Regular cardiac myocyte (primary cell): ENCODE data around the gene WBP2. TPM values are rescaled to one million over a fixed set of nuclear protein-coding genes. Genes with fewer than 3 reads are reported as not detected.

Experiments
- total RNA-seq: library from RNA; depleted of rRNA; stranded (reverse); fragments of >200 nt; gene quantifications from 2 replicates; pipeline ENCODE4 v1.2.3, GENCODE V29; 2014

The WBP2 gene
- total RNA-seq: 19.4 and 23.1 TPM in 2 replicates

DNA sequence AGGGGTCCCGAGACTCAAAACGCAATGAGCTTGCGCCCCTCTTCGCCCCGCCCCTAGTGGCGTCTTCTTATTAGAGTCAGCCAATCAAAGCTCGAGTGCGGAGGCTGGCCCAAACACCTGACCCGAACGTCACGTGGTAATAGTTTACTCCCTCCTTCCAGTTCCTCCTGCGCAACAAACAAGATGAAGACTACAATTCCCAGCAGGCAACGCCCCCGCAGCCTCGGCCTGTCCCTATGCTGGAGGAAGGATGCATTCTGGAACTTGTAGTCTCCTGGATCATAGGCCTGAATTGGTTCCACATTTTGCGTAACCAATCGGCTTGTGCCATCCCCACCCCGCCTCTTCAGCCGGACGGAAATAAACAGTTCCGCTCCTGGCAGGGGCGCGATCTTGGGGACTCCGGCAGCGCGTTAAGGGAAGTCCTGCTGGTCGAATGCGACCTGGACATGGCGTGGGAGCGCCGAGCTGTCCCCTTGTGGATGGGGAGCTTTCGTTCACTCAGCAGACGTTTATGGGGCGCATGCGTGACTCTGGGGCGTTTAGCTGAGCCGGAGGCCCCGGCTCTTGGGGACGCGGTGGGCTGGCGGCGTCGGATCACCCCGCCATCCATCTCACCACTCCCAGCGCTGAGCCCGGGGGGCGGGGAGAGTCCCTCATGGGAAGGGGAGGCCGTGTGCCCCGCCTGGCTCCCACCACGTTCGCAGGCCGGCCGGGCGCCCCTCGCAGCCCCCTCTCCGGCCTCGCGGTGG is at the start of gene WBP2:
TSS of gene WBP2 (minus strand) at position 26 of the 752 bp plus-strand sequence. CDS start 38 bp downstream, outside the sequence.

DNA sequence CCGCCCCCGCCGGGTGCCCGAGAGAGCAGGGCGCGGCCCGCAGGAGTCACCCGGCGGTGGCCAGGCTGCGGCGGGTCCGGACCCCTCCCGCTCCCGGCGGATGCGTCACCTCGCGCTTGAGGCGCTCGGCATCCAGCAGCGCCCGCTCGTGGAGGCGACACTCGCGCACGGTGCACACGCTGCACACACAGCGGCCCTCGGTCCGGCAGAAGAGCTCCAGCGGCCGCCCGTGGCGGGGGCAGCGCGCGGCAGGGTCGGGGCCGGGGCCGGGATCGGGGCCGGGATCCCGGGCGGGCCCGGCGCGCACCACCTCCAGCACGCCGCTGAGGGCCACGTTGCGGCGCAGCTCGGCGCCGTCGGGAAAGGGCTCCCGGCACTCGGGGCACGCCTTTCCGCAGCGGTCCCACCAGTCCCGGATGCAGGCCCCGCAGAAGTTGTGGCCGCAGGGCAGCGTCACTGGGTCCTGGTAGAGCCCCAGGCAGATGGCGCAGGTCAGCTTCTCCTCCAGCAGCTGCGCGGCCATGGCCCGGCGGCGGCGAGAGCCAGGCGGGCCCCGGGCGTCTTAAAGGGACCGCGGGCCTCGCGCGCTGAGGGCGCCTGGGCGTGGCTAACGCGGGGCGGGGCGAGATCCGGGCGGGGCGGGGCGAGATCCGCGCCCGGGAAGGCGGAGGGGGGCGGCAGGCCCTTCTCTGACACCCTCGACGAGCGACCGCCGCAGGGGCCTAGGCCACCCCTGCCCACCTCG is 41.5 kb upstream of the WBP2 start, which contains the start of gene TRIM65:
TSS of gene TRIM65 (minus strand) at position 537 of the 745 bp plus-strand sequence. CDS start at position 523, 14 bp downstream.

DNA sequence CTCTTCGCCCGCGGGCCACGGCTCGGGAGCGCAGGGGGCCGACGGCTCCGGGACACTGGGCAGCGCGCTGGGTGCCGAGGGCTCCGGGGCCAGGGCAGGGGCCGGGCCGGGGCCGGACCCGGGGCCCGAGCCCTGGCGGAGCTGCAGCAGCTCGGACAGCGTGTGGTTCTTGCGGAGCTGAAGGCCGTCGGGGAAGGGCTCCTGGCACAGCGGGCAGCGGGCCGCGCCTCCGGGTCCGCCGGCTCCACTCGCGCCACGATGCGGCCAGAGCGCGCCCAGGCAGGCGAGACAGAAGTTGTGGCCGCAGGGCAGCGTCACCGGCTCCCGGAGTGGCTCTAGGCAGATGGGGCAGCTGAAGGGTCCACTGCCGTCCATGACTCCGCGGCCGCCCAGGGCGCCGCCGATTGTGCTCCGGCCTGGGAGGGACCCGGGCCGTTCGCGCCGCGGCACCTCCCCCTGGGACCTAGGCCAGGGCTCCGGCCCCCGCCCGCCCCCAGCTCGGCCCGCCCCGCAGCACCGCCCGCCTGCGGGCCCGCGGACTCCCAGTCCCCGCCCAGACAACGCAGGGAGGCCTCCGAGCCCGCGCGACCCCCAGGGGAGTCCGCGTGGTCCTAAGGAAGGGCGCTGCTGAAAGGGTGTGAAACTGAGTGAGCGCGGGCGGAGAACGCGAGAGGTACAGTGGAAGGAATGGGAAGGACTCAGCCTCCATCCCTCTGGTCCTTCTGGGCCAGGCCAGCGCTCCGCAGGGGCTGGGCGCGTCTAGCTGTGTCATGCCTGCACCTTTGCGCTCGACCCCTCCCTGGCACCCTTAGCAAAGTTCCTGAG is 23.3 kb upstream of the WBP2 start, which contains the start of gene TRIM47:
TSS of gene TRIM47 (minus strand) at position 408 of the 825 bp plus-strand sequence. CDS start at position 375, 33 bp downstream.

DNA sequence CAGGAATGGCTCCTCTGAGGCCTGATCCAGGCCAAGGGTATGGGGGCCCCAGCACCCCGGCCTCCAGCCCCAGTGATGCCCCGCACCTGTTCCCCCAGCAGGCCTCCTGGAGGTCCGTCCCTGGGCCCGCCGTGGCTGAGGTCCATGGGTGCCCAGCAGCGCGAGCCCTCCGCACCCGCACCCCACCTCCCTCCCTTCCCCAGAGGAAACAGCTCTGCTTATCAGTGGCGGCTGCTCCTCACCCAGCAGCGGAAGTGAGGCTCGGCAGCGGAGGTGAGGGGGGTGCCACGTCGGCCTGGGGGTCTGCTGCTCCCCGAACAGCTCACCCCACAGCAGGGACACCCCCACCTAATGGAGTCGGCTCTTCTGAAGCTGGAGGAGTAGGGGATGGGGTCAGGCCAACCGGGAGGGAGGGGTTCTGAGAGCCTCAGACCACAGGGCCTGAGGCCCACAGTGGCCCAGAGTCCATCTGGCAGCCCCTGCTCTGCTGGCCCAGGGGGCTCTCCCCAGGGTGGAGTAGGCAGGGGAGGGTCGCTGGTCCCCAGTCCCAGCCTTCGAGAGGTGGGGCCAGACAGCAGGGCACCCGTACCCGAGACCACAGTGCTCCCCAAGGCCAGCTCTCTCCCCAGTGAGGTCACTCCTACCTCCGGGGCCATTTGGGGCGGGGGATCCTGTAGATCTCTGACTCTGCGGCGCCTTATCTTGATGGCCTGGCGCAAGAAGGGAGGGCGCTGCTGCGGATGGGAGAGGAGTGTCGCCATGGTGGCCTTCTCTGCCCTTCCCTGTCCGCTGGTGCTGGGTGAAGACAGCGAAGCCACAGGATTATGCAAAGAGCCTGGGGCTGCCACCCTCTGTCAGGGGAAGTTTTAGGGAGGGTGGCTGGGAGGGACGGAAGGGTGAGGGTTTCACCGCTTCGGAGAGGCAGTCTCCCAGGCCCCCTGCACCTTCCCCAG is 11.3 kb downstream of the WBP2 start, which contains the start of gene UNC13D:
TSS of gene UNC13D (minus strand) at position 828 of the 953 bp plus-strand sequence. CDS start at position 761, 67 bp downstream.

Other genes starting within 250 kb of the WBP2 start
- gene SMIM5, start 221.9 kb downstream of the WBP2 start, total RNA-seq: 0.28 TPM in 1 of 2 replicates, not detected in the other
- gene RECQL5, start 188.2 kb downstream of the WBP2 start, total RNA-seq: 12.5 and 16.6 TPM in 2 replicates
- 31.0 and 52.9 TPM in 2 replicates for gene SAP30BP, start 188.0 kb downstream of the WBP2 start, total RNA-seq
- gene ITGB4, start 133.9 kb downstream of the WBP2 start, total RNA-seq: under 0.01 and 0.38 TPM in 2 replicates
- 29.3 and 49.1 TPM in 2 replicates for gene GALK1, start 90.1 kb downstream of the WBP2 start, total RNA-seq
- gene UNK, start 70.5 kb downstream of the WBP2 start, total RNA-seq: 8.2 and 9.4 TPM in 2 replicates
- 0.19 and 0.85 TPM in 2 replicates for gene UNC13D, start 10.9 kb downstream of the WBP2 start, total RNA-seq
- gene TRIM47, start 23.2 kb upstream of the WBP2 start, total RNA-seq: 7.7 and 14.1 TPM in 2 replicates
- 13.5 and 17.6 TPM in 2 replicates for gene TRIM65, start 41.6 kb upstream of the WBP2 start, total RNA-seq
- gene MRPL38, start 49.5 kb upstream of the WBP2 start, total RNA-seq: 25.9 and 28.2 TPM in 2 replicates
- 15.0 and 21.7 TPM in 2 replicates for gene FBF1, start 85.7 kb upstream of the WBP2 start, total RNA-seq
- gene ACOX1, start 123.8 kb upstream of the WBP2 start, total RNA-seq: 52.4 and 54.8 TPM in 2 replicates
- gene TEN1, start 123.9 kb upstream of the WBP2 start, total RNA-seq: 8.2 and 8.6 TPM in 2 replicates
- gene CDK3, start 145.5 kb upstream of the WBP2 start, total RNA-seq: 0.28 and 0.38 TPM in 2 replicates
- gene EVPL, start 172.0 kb upstream of the WBP2 start, total RNA-seq: under 0.01 TPM in 2 replicates
- 25.1 and 42.2 TPM in 2 replicates for gene SRP68, start 217.2 kb upstream of the WBP2 start, total RNA-seq
- gene GALR2, start 219.4 kb upstream of the WBP2 start, total RNA-seq: under 0.01 TPM in 1 of 2 replicates, not detected in the other
- not detected in 2 replicates for gene ZACN, start 223.8 kb upstream of the WBP2 start, total RNA-seq
- gene EXOC7, start 248.5 kb upstream of the WBP2 start, total RNA-seq: 82.9 and 87.0 TPM in 2 replicates